Panc1 (cell line): Measurements from ENCODE around the gene TAS2R60.

Experiments
- TF ChIP-seq, protein P1 (sequence below): fragments of 450-650 bp; IDR thresholded peaks from 2 replicates; pipeline ENCODE4 v1.5.1; 2017; ENCODE audit warnings: mild to moderate bottlenecking
- TF ChIP-seq, protein P2 (sequence below), 2 experiments: IDR thresholded peaks; 2 replicates each; pipeline ENCODE4 v1.6.1; 2011 to 2012; ENCODE audit warnings: low read depth in 2 of 2, control low read depth in 1 of 2, low read length in 1 of 2, mild to moderate bottlenecking in 1 of 2, moderate library complexity in 1 of 2; ENCODE audit not compliant: insufficient read depth in 1 of 2

DNA sequence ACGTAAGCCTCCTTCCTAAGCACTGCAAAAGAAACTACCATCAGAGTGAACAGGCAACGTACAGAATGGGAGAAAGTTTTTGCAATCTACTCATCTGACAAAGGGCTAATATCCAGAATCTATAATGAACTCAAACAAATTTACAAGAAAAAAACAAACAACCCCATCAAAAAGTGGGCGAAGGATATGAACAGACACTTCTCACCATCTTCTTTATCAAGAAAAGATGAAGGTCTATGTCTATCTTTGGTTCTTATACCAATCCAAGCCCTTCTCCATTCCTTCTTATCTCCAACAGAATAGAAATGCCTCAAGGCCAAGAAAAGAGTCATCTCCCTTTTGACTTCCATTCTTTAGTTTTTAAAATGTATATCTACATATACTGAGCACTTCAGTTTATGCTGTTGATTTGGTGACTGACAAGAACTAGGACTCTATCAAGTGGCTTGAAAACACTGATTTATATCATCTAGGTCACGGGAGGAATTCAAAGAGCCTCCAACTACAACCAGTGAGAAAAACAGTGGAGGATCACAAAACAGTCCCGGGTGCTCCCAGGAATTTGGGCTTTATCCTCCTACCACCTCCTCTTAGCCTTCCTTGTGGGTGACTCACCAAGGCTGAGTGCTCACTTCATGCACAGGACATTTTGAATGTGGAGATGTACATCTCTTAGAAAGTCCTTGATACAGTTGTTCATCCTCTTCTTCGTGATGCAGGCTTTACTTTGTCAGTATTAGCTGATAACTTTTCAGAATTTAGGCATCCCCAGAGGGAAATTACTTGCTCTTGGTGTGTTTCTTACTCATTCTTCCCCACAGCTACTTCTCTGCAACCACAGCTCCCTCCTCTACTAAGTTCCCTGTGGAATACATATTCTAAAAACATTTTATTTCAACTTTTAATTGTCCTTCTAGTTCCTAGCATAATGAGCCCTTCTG is 49.8 kb downstream of the TAS2R60 start:
- TF ChIP-seq, protein P1, sequence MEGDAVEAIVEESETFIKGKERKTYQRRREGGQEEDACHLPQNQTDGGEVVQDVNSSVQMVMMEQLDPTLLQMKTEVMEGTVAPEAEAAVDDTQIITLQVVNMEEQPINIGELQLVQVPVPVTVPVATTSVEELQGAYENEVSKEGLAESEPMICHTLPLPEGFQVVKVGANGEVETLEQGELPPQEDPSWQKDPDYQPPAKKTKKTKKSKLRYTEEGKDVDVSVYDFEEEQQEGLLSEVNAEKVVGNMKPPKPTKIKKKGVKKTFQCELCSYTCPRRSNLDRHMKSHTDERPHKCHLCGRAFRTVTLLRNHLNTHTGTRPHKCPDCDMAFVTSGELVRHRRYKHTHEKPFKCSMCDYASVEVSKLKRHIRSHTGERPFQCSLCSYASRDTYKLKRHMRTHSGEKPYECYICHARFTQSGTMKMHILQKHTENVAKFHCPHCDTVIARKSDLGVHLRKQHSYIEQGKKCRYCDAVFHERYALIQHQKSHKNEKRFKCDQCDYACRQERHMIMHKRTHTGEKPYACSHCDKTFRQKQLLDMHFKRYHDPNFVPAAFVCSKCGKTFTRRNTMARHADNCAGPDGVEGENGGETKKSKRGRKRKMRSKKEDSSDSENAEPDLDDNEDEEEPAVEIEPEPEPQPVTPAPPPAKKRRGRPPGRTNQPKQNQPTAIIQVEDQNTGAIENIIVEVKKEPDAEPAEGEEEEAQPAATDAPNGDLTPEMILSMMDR = no peak
- TF ChIP-seq, protein P2, sequence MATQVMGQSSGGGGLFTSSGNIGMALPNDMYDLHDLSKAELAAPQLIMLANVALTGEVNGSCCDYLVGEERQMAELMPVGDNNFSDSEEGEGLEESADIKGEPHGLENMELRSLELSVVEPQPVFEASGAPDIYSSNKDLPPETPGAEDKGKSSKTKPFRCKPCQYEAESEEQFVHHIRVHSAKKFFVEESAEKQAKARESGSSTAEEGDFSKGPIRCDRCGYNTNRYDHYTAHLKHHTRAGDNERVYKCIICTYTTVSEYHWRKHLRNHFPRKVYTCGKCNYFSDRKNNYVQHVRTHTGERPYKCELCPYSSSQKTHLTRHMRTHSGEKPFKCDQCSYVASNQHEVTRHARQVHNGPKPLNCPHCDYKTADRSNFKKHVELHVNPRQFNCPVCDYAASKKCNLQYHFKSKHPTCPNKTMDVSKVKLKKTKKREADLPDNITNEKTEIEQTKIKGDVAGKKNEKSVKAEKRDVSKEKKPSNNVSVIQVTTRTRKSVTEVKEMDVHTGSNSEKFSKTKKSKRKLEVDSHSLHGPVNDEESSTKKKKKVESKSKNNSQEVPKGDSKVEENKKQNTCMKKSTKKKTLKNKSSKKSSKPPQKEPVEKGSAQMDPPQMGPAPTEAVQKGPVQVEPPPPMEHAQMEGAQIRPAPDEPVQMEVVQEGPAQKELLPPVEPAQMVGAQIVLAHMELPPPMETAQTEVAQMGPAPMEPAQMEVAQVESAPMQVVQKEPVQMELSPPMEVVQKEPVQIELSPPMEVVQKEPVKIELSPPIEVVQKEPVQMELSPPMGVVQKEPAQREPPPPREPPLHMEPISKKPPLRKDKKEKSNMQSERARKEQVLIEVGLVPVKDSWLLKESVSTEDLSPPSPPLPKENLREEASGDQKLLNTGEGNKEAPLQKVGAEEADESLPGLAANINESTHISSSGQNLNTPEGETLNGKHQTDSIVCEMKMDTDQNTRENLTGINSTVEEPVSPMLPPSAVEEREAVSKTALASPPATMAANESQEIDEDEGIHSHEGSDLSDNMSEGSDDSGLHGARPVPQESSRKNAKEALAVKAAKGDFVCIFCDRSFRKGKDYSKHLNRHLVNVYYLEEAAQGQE (IDR thresholded peaks at IDR 0.05; ENCODE audit: insufficient read depth in 1 of 2, low read depth in 2 of 2, low read length in 1 of 2) = no peak
